Nephron progenitor cell (in vitro differentiated cells): Measurements from ENCODE around the gene TOPBP1.

Source experiments
- DNase-seq: peaks from one replicate; pipeline ENCODE4 v3.0.0; 2021
- H3K27ac Mint-ChIP-seq: 2 replicates; pipeline ENCODE4 v1.8.0; 2021; ENCODE audit warnings: mild to moderate bottlenecking, moderate library complexity, mixed read lengths
- H3K27me3 Mint-ChIP-seq: 2 replicates; pipeline ENCODE4 v1.8.0; 2021; ENCODE audit warnings: mild to moderate bottlenecking, low read depth, mixed read lengths; ENCODE audit not compliant: poor library complexity
- H3K36me3 Mint-ChIP-seq: 2 replicates; pipeline ENCODE4 v1.8.0; 2021; ENCODE audit warnings: low read depth, mixed read lengths
- H3K4me1 Mint-ChIP-seq: 2 replicates; pipeline ENCODE4 v1.8.0; 2021; ENCODE audit warnings: mixed read lengths
- H3K4me3 Mint-ChIP-seq: 2 replicates; pipeline ENCODE4 v1.8.0; 2021; ENCODE audit warnings: mild to moderate bottlenecking, moderate library complexity, mixed read lengths
- H3K9me3 Mint-ChIP-seq: 2 replicates; pipeline ENCODE4 v1.8.0; 2021; ENCODE audit warnings: mild to moderate bottlenecking, moderate library complexity, mixed read lengths
- TF ChIP-seq, protein P1 (sequence below): fragments of 200-600 bp; sonication (generic); IDR thresholded peaks from 2 replicates; pipeline ENCODE4 v1.5.0; 2021; ENCODE audit warnings: antibody characterized with exemption

Gene TOPBP1

DNA sequence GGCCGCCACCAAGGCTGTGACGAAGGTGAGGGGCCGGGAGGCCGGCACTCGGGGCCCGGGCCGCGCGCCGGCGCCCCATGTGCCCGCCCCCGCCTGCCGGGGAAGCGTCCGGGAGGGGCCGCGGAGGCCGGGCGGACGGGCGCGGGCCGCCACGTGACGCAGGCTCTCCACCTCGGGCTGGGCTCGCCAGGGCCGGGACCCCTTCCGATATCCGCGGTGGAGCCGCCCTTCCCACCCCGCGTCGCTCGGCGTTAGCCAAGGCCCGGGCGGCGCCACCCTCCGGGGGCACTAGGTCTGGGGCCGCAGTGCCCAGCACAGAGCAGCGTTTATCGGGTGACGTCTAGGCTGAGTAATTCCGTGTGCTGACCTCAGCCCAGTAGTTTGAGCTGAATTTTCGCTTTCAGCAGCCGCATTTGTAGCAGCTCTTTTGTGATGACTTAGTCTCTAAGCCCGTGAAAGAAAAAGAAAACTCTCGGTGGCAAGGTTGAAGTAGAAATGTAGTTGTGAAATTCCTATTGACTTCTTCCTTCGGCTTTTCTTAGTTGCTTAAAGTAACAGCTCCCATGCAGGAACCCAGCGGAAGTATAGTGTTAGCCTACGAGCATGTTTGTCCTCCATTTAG lies 87.4 kb downstream of the TOPBP1 start:
- peak overlapping the region; percentile 95 for H3K4me3 Mint-ChIP-seq
- H3K4me1 Mint-ChIP-seq, result peaks cover 49% of the 10 kb centered on the region
- H3K27ac Mint-ChIP-seq, result peak overlapping the region; percentile 97
- H3K36me3 Mint-ChIP-seq, result peaks cover 34% of the 10 kb centered on the region
- no peaks in the 10 kb centered on the region for H3K27me3 Mint-ChIP-seq
- no peaks in the 10 kb centered on the region for H3K9me3 Mint-ChIP-seq
- peak; percentile 78 for DNase-seq
- TF ChIP-seq, protein P1, sequence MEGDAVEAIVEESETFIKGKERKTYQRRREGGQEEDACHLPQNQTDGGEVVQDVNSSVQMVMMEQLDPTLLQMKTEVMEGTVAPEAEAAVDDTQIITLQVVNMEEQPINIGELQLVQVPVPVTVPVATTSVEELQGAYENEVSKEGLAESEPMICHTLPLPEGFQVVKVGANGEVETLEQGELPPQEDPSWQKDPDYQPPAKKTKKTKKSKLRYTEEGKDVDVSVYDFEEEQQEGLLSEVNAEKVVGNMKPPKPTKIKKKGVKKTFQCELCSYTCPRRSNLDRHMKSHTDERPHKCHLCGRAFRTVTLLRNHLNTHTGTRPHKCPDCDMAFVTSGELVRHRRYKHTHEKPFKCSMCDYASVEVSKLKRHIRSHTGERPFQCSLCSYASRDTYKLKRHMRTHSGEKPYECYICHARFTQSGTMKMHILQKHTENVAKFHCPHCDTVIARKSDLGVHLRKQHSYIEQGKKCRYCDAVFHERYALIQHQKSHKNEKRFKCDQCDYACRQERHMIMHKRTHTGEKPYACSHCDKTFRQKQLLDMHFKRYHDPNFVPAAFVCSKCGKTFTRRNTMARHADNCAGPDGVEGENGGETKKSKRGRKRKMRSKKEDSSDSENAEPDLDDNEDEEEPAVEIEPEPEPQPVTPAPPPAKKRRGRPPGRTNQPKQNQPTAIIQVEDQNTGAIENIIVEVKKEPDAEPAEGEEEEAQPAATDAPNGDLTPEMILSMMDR, result no peak

DNA sequence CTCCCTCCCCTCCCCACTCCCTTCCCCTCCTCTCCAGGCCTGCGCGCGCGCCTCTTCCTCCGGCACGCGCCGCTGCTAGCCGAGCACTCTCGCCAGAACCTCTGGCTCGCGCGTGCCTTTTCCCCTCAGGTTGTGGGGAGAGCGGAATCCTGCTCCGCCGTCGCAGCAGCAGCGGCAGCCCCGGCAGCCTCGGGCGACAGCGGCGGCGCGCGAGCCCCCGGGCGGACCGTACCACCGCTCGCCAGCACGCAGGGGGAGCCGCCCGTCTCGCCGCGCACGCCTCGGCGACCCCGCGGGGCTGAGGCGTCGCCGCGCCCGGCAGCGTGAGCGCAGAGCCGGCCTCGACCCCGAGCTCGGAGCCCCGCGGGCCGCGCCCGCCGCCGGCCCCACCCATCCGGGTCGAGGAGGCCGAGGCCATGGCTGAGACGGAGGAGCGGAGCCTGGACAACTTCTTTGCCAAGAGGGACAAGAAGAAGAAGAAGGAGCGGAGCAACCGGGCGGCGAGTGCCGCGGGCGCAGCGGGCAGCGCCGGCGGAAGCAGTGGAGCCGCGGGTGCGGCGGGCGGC lies 88.0 kb downstream of the TOPBP1 start, which contains the start of gene CDV3:
Gene CDV3 (plus strand): TSS at position 58 of the 566 bp plus-strand sequence. CDS start 359 bp downstream, at position 417.
- Mint-ChIP-seq H3K36me3 (peaks cover 27% of the 10 kb centered on the region), H3K4me3 (peak within 1 kb of the TSS; percentile 95), H3K9me3 (no peaks in the 10 kb centered on the region), H3K27me3 (no peaks in the 10 kb centered on the region), H3K4me1 (peaks cover 46% of the 10 kb centered on the region), H3K27ac (peak within 1 kb of the TSS; percentile 97)
- TF ChIP-seq, protein P1, result no peak
- no peak for DNase-seq

GRCh38 chr3:133573054-133573628 lies 88.6 kb downstream of the TOPBP1 start:
- peak overlapping the region; percentile 76 for H3K4me3 Mint-ChIP-seq
- peaks cover 22% of the 10 kb centered on the region for H3K36me3 Mint-ChIP-seq
- DNase-seq, result peak; percentile 100
- H3K27me3 Mint-ChIP-seq, result no peaks in the 10 kb centered on the region
- peaks cover 40% of the 10 kb centered on the region for H3K4me1 Mint-ChIP-seq
- H3K27ac Mint-ChIP-seq, result peak overlapping the region; percentile 94
- no peaks in the 10 kb centered on the region for H3K9me3 Mint-ChIP-seq
- TF ChIP-seq, protein P1, result no peak

DNA sequence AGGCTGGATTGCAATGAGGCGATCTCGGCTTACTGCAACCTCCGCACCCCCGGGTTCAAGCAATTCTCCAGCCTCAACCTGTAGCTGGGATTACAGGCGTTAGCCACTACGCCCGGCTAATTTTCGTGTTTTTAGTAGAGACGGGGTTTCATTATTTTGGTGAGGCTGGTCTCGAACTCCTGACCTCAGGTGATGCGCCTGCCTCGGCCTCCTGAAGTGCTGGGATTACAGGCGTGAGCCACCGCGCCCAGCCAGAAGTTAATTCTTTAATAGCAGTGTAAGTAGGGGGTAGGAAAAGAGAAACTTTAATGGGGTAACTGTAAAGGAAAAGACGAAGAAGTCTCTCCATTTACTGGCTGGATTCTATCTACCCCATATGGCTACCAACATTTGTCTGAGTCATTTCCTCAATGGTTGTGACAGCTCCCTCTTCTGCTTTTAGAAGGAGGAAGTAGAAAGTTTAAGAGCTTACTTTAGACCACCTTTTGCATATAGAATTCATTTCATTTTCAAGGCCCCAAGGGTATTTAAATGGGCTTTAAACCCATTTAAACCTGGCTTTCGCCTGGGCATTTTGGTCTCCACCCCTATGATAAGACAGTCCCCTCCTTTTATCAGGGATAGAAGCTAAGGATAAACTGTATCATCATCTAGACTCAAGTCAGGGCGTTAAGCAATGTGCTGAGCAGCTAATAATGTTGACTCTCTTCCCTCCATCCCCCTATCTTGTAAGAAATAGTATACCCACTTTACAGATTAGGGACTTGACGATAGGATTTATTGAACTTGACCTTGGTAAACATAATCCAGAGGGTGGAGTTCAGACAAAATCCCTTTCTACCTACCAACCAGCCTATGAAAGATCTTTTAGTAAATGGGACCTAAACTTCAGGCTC lies 89.3 kb downstream of the TOPBP1 start:
- H3K4me3 Mint-ChIP-seq, result peak overlapping the region; percentile 76
- no peak for DNase-seq
- no peaks in the 10 kb centered on the region for H3K27me3 Mint-ChIP-seq
- peaks cover 33% of the 10 kb centered on the region for H3K4me1 Mint-ChIP-seq
- H3K9me3 Mint-ChIP-seq, result no peaks in the 10 kb centered on the region
- H3K27ac Mint-ChIP-seq, result peak overlapping the region; percentile 94
- peaks cover 14% of the 10 kb centered on the region for H3K36me3 Mint-ChIP-seq
- TF ChIP-seq, protein P1, result no peak

DNA sequence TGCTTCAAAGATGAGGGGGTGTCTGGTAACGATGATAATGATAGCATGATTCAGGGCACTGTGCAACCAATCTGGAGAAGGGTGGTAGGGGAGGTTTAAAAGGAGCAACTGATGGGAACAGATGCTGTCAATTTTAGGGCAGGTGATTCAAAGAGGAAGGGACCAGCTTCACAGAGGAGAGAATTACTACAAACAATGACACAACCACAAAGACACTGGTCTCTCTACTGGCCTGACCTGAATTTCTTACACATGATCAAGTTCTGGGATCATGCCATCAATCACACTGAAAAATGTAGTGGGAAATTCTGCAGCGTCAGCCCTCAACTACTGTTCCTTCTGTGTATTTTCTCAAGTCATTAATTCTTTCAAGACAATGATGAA lies 90.8 kb downstream of the TOPBP1 start:
- Mint-ChIP-seq H3K4me3 (no peak overlapping the region), H3K4me1 (peaks cover 20% of the 10 kb centered on the region), H3K9me3 (no peaks in the 10 kb centered on the region), H3K27me3 (no peaks in the 10 kb centered on the region), H3K27ac (peak overlapping the region; percentile 80), H3K36me3 (peaks cover 2% of the 10 kb centered on the region)
- TF ChIP-seq, protein P1, result no peak
- no peak for DNase-seq
